ENCODE results near the gene CCAR1. TPM values are rescaled to one million over a fixed set of nuclear protein-coding genes. Genes with fewer than 3 reads are reported as not detected.
A peak's percentile ranks its signal among the peaks of the same experiment; 100 is the strongest.

Gene CCAR1
- total and polyA plus RNA-seq, 2 of the 13 experiments (the other 11 are each of a cell fraction or from before 2014, with no cell fraction given): 74.5 to 81.6 TPM

GRCh38 chr10:68720793-68721672 is at the start of gene CCAR1 (continued):
- TF ChIP-seq, protein P1, sequence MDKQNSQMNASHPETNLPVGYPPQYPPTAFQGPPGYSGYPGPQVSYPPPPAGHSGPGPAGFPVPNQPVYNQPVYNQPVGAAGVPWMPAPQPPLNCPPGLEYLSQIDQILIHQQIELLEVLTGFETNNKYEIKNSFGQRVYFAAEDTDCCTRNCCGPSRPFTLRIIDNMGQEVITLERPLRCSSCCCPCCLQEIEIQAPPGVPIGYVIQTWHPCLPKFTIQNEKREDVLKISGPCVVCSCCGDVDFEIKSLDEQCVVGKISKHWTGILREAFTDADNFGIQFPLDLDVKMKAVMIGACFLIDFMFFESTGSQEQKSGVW (CRISPR knock-in tag; IDR thresholded peaks at IDR 0.05; ENCODE audit: borderline replicate concordance): no peak
- TF ChIP-seq SALL1 (CRISPR knock-in tag; IDR thresholded peaks at IDR 0.05) (peak; percentile 72), ZNF713 (CRISPR knock-in tag; IDR thresholded peaks at IDR 0.05) (no peak), MBNL3 (CRISPR knock-in tag; conservative IDR thresholded peaks at IDR 0.05) (no peak), ZNF138 (CRISPR knock-in tag; IDR thresholded peaks at IDR 0.05; ENCODE audit: low read depth) (no peak), ZNF691 (CRISPR knock-in tag; IDR thresholded peaks at IDR 0.05; ENCODE audit: borderline replicate concordance, low read depth) (peak; percentile 74; the same call in 1 of the 2 replicates), ZBTB14 (CRISPR knock-in tag; IDR thresholded peaks at IDR 0.05) (peak; percentile 99), CEBPB (IDR thresholded peaks at IDR 0.05; ENCODE audit: borderline replicate concordance, low read depth, low read length) (no peak), KDM6A (CRISPR knock-in tag; IDR thresholded peaks at IDR 0.05; ENCODE audit: low read depth) (no peak), FOXA3 (CRISPR knock-in tag; IDR thresholded peaks at IDR 0.05) (0 out of 2 replicates have a peak, but pooled peaks have one; percentile 17), RFXANK (CRISPR knock-in tag; IDR thresholded peaks at IDR 0.05) (no peak), ZNF343 (CRISPR knock-in tag; IDR thresholded peaks at IDR 0.05) (peak; percentile 66; the same call in 1 of the 2 replicates), GTF3A (CRISPR knock-in tag; conservative IDR thresholded peaks at IDR 0.05) (peak; percentile 73; the same call in 1 of the 2 replicates), RNF2 (conservative IDR thresholded peaks at IDR 0.05; ENCODE audit: low read depth) (no peak), KDM1A (CRISPR knock-in tag; IDR thresholded peaks at IDR 0.05) (no peak), KLF11 (CRISPR knock-in tag; IDR thresholded peaks at IDR 0.05) (no peak), ZIK1 (CRISPR knock-in tag; IDR thresholded peaks at IDR 0.05; ENCODE audit: borderline replicate concordance, low read depth) (no peak), ZNF574 (CRISPR knock-in tag; IDR thresholded peaks at IDR 0.05) (peak; percentile 70), FOXC1 (CRISPR knock-in tag; IDR thresholded peaks at IDR 0.05; ENCODE audit: borderline replicate concordance) (peak; percentile 43; the same call in 1 of the 2 replicates)
- TF ChIP-seq, protein P2, sequence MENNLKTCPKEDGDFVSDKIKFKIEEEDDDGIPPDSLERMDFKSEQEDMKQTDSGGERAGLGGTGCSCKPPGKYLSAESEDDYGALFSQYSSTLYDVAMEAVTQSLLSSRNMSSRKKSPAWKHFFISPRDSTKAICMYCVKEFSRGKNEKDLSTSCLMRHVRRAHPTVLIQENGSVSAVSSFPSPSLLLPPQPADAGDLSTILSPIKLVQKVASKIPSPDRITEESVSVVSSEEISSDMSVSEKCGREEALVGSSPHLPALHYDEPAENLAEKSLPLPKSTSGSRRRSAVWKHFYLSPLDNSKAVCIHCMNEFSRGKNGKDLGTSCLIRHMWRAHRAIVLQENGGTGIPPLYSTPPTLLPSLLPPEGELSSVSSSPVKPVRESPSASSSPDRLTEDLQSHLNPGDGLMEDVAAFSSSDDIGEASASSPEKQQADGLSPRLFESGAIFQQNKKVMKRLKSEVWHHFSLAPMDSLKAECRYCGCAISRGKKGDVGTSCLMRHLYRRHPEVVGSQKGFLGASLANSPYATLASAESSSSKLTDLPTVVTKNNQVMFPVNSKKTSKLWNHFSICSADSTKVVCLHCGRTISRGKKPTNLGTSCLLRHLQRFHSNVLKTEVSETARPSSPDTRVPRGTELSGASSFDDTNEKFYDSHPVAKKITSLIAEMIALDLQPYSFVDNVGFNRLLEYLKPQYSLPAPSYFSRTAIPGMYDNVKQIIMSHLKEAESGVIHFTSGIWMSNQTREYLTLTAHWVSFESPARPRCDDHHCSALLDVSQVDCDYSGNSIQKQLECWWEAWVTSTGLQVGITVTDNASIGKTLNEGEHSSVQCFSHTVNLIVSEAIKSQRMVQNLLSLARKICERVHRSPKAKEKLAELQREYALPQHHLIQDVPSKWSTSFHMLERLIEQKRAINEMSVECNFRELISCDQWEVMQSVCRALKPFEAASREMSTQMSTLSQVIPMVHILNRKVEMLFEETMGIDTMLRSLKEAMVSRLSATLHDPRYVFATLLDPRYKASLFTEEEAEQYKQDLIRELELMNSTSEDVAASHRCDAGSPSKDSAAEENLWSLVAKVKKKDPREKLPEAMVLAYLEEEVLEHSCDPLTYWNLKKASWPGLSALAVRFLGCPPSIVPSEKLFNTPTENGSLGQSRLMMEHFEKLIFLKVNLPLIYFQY (CRISPR knock-in tag; IDR thresholded peaks at IDR 0.05; ENCODE audit: borderline replicate concordance): no peak; the same call in 1 of the 2 replicates

Data from HepG2 (cell line).